Endothelial cell of umbilical vein (primary cell): ENCODE measurements around the gene PAIP2. TPM values are rescaled to one million over a fixed set of nuclear protein-coding genes. Genes with fewer than 3 reads are reported as not detected.

ENCODE experiments used
- BruUV-seq: library from RNA; stranded (reverse); fragments of 400-500 nt; replicated peaks from 2 replicates; lab custom pipeline; 2021; lab: Mats Ljungman, UMichigan
- CTCF ChIA-PET: fragments of 300-600, 350-600 bp; sonication (Branson Sonifier 250); formaldehyde crosslinking; loops from one replicate; lab custom pipeline; 2021; ENCODE audit warnings: antibody characterized with exemption, inconsistent platforms; lab: Charles Lee
- POLR2A ChIA-PET: fragments of 300-600, 350-600 bp; sonication (Branson Sonifier 250); formaldehyde crosslinking; loops from one replicate; lab custom pipeline; 2021; ENCODE audit warnings: antibody characterized with exemption, inconsistent platforms; lab: Charles Lee
- DNase-seq: peaks from one replicate; pipeline ENCODE4 v3.0.0-alpha.2; 2011; ENCODE audit warnings: low read depth, low spot score
- FAIRE-seq: peaks from 2 replicates; lab custom pipeline; 2011; peaks lifted over from hg19 to GRCh38; lab: Jason Lieb, UNC
- H2AFZ ChIP-seq: 2 replicates; pipeline ENCODE4 v1.6.0; 2012; ENCODE audit warnings: low read depth, low read length, control low read depth, inconsistent platforms
- H3K27ac ChIP-seq: 2 replicates; pipeline ENCODE4 v1.5.1; 2011; ENCODE audit warnings: low read depth, mild to moderate bottlenecking, control low read depth, low read length, moderate library complexity; ENCODE audit not compliant: insufficient read depth
- H3K27me3 ChIP-seq, 2 experiments: 2 replicates each; pipeline versions ENCODE4 v1.6.0 to v1.6.1; 2011; ENCODE audit warnings: low read length in 2 of 2, mixed read lengths in 1 of 2; ENCODE audit not compliant: control insufficient read depth in 2 of 2, insufficient read depth in 2 of 2
- H3K36me3 ChIP-seq, 2 experiments: 2 replicates in 1 of 2; 3 replicates in 1 of 2; pipeline ENCODE4 v1.5.1; 2011; ENCODE audit warnings: low read length in 2 of 2, mild to moderate bottlenecking in 1 of 2, moderate library complexity in 1 of 2; ENCODE audit not compliant: control insufficient read depth in 2 of 2, insufficient read depth in 2 of 2; ENCODE audit errors: extremely low read depth in 1 of 2
- H3K4me1 ChIP-seq: 3 replicates; pipeline ENCODE4 v1.5.1; 2011; ENCODE audit warnings: mild to moderate bottlenecking, low read length; ENCODE audit not compliant: control insufficient read depth, insufficient read depth; ENCODE audit errors: extremely low read depth
- H3K4me2 ChIP-seq: 2 replicates; pipeline ENCODE4 v1.6.1; 2011; ENCODE audit warnings: low read length, control low read depth, mixed read lengths; ENCODE audit not compliant: insufficient read depth
- H3K4me3 ChIP-seq, 3 experiments: fragments of 200-600 bp in 1 of 3; sonication (generic), shearing (Covaris generic) in 1 of 3; replicated peaks in 1 of 3; 2 replicates each; pipeline ENCODE4 v1.5.1; 2011 to 2016; ENCODE audit warnings: control low read depth in 3 of 3, low read length in 3 of 3, mild to moderate bottlenecking in 2 of 3, inconsistent platforms in 1 of 3, low read depth in 1 of 3, moderate library complexity in 1 of 3; ENCODE audit not compliant: insufficient read depth in 1 of 3
- H3K79me2 ChIP-seq: 2 replicates; pipeline ENCODE4 v1.6.0; 2012; ENCODE audit warnings: low read length, inconsistent platforms; ENCODE audit not compliant: control insufficient read depth, insufficient read depth
- H3K9ac ChIP-seq: replicated peaks from 2 replicates; pipeline ENCODE3; 2011; ENCODE audit warnings: low read length, control low read depth; ENCODE audit not compliant: insufficient read depth; ENCODE audit errors: extremely low read depth
- H3K9me1 ChIP-seq: replicated peaks from 3 replicates; pipeline ENCODE4 v1.6.0; 2011; ENCODE audit warnings: mild to moderate bottlenecking, low read length; ENCODE audit not compliant: control insufficient read depth, insufficient read depth; ENCODE audit errors: extremely low read depth
- H3K9me3 ChIP-seq: replicated peaks from 2 replicates; pipeline ENCODE4 v1.5.1; 2012; ENCODE audit warnings: low read length, inconsistent platforms; ENCODE audit not compliant: control insufficient read depth, insufficient read depth
- H4K20me1 ChIP-seq: replicated peaks from 2 replicates; pipeline ENCODE3; 2011; ENCODE audit warnings: mild to moderate bottlenecking, low read length; ENCODE audit not compliant: control insufficient read depth, insufficient read depth; ENCODE audit errors: extremely low read depth
- EZH2 ChIP-seq: IDR thresholded peaks from 2 replicates; pipeline ENCODE4 v1.6.1; 2012; ENCODE audit warnings: borderline replicate concordance, low read depth, mild to moderate bottlenecking, moderate library complexity, low read length, inconsistent platforms; ENCODE audit not compliant: severe bottlenecking
- FOS ChIP-seq: IDR thresholded peaks from 2 replicates; pipeline ENCODE4 v1.6.1; 2011; ENCODE audit warnings: mild to moderate bottlenecking, low read length, moderate library complexity, borderline replicate concordance; ENCODE audit not compliant: insufficient read depth
- GATA2 ChIP-seq: IDR thresholded peaks from 2 replicates; pipeline ENCODE4 v1.7.0; 2011; ENCODE audit warnings: low read depth, mild to moderate bottlenecking, moderate library complexity, mixed read lengths, low read length; ENCODE audit not compliant: insufficient read length, insufficient read depth
- JUN ChIP-seq: IDR thresholded peaks from 2 replicates; pipeline ENCODE4 v1.6.1; 2011; ENCODE audit warnings: borderline replicate concordance, low read depth; ENCODE audit not compliant: insufficient read length, insufficient read depth
- MYC ChIP-seq: IDR thresholded peaks from one replicate; pipeline ENCODE4 v1.6.1; 2011; ENCODE audit warnings: mild to moderate bottlenecking, low read depth, low read length
- POLR2A ChIP-seq: IDR thresholded peaks from 2 replicates; pipeline ENCODE4 v1.6.1; 2012; ENCODE audit warnings: low read depth, mild to moderate bottlenecking, control low read depth, low read length
- POLR2AphosphoS5 ChIP-seq: IDR thresholded peaks from 2 replicates; pipeline ENCODE4 v1.6.1; 2012; ENCODE audit warnings: low read depth, mild to moderate bottlenecking, control low read depth, low read length, moderate library complexity; ENCODE audit not compliant: insufficient read depth
- dilution Hi-C: fragments of 300-500 bp; cut with MboI; formaldehyde crosslinking; loops from one replicate; pipeline ENCODE4 v1.15.0; 2019; ENCODE audit warnings: low sequenced_read_pairs; ENCODE audit not compliant: extremely low pct_ligation_motif_present
- intact Hi-C: fragments of 100-400 bp; cut with micrococcal nuclease; formaldehyde crosslinking; loops from one replicate; pipeline ENCODE4 v1.10.0; 2022
- polyA plus RNA-seq, 4 experiments: library from polyadenylated mRNA; depleted of rRNA in 3 of 4; stranded (reverse) in 3 of 4; unstranded in 1 of 4; fragments of >200 nt; gene quantifications; 2 replicates each; pipeline versions ENCODE4 v1.2.1 to v1.2.3, GENCODE V29; 2011 to 2012; ENCODE audit warnings: missing spikeins in 1 of 4
- total RNA-seq: library from RNA; stranded (reverse); gene quantifications from 2 replicates; pipeline ENCODE4 v1.2.3, GENCODE V29; 2021
- TF ChIP-seq, protein P1 (sequence below): IDR thresholded peaks from 2 replicates; pipeline ENCODE4 v1.6.1; 2011; ENCODE audit not compliant: insufficient read depth, insufficient read length
- TF ChIP-seq, protein P2 (sequence below), 2 donors: IDR thresholded peaks; 1 replicate in 1 of 2; 2 replicates in 1 of 2; pipeline ENCODE4 v1.5.1; 2011; ENCODE audit warnings: low read length in 2 of 2, mild to moderate bottlenecking in 2 of 2, moderate library complexity in 2 of 2, control low read depth in 1 of 2, inconsistent platforms in 1 of 2, low read depth in 1 of 2; ENCODE audit not compliant: insufficient read depth in 1 of 2; ENCODE audit errors: extremely low read depth in 1 of 2

The PAIP2 gene
- total and polyA plus RNA-seq, 2 donors (not counting 3 experiments of a cell fraction or from before 2014, with no cell fraction given), result 52.1 to 80.4 TPM

DNA sequence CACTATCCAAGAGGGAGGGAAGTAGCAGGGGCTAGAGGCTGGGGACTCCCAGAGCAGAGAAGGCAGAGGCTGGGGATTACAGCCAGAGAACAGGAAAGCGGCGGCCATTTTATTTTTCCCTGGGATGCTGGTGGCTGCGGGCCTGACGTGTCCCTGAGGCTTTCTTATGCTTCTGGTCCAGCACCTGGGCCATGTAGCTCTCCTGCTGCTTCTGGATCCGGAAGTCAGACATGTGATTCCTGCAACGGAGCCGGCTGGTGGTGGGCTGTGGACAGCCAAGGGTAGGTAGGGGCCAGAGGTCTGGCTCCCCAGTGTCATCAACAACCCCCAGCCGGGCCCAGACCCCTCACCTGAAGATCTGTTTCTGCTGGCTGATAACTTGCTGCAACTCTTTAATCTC lies 55.0 kb downstream of the PAIP2 start:
- Histone ChIP-seq H3K36me3 (no peaks in the 10 kb centered on the region), H3K79me2 (no peaks in the 10 kb centered on the region), H3K27ac (no peak overlapping the region), H3K9me1 (no peaks in the 10 kb centered on the region), H2AFZ (no peak overlapping the region), H3K4me1 (peaks cover 6% of the 10 kb centered on the region), H3K4me3 (no peak overlapping the region), H3K4me2 (no peak overlapping the region), H3K9ac (no peak overlapping the region), H3K27me3 (peaks cover 7 to 14% of the 10 kb centered on the region in 2 experiments), H3K9me3 (no peaks in the 10 kb centered on the region), H4K20me1 (no peaks in the 10 kb centered on the region)
- intact Hi-C loops (no loop called here), dilution Hi-C loops (no loop called here)
- FAIRE-seq (no peak), DNase-seq (no peak)
- ChIA-PET POLR2A (no interaction called here), CTCF (interaction anchor here (1.2 kb wide), 1 partner anchor 9 kb away, joined by 3 read pairs; no protein-coding TSS in a partner anchor)
- BruUV-seq, result no TSS peak
- TF ChIP-seq FOS (no peak), MYC (no peak), EZH2 (no peak), JUN (no peak), POLR2AphosphoS5 (no peak), GATA2 (no peak), POLR2A (no peak)
- TF ChIP-seq, protein P1, sequence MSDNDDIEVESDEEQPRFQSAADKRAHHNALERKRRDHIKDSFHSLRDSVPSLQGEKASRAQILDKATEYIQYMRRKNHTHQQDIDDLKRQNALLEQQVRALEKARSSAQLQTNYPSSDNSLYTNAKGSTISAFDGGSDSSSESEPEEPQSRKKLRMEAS, result no peak
- TF ChIP-seq, protein P2, sequence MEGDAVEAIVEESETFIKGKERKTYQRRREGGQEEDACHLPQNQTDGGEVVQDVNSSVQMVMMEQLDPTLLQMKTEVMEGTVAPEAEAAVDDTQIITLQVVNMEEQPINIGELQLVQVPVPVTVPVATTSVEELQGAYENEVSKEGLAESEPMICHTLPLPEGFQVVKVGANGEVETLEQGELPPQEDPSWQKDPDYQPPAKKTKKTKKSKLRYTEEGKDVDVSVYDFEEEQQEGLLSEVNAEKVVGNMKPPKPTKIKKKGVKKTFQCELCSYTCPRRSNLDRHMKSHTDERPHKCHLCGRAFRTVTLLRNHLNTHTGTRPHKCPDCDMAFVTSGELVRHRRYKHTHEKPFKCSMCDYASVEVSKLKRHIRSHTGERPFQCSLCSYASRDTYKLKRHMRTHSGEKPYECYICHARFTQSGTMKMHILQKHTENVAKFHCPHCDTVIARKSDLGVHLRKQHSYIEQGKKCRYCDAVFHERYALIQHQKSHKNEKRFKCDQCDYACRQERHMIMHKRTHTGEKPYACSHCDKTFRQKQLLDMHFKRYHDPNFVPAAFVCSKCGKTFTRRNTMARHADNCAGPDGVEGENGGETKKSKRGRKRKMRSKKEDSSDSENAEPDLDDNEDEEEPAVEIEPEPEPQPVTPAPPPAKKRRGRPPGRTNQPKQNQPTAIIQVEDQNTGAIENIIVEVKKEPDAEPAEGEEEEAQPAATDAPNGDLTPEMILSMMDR (IDR thresholded peaks at IDR 0.05; ENCODE audit: extremely low read depth in 1 of 2, insufficient read depth in 1 of 2, low read depth in 1 of 2, low read length in 2 of 2), result no peak
